HEK293T (cell line): ENCODE measurements around the gene MEP1A.

Experiments used
- BHLHE40 ChIP-seq: fragments of 450-650 bp; IDR thresholded peaks from 2 replicates; pipeline ENCODE4 v1.6.1; 2016; ENCODE audit warnings: mild to moderate bottlenecking, moderate library complexity, borderline replicate concordance
- FOXA1 ChIP-seq: fragments of 450-650 bp; IDR thresholded peaks from 2 replicates; pipeline ENCODE4 v1.6.1; 2016; ENCODE audit warnings: mild to moderate bottlenecking
- FOXM1 ChIP-seq: fragments of 450-650 bp; IDR thresholded peaks from 2 replicates; pipeline ENCODE4 v1.6.1; 2017; ENCODE audit warnings: mild to moderate bottlenecking, borderline replicate concordance
- HDGF ChIP-seq: fragments of 450-650 bp; IDR thresholded peaks from 2 replicates; pipeline ENCODE4 v1.6.1; 2017; ENCODE audit warnings: antibody characterized with exemption, borderline replicate concordance
- PKNOX1 ChIP-seq: fragments of 450-650 bp; IDR thresholded peaks from 2 replicates; pipeline ENCODE4 v1.6.1; 2016
- SP1 ChIP-seq: fragments of 450-650 bp; IDR thresholded peaks from 2 replicates; pipeline ENCODE4 v1.6.1; 2017
- SUZ12 ChIP-seq: fragments of 450-650 bp; IDR thresholded peaks from 2 replicates; pipeline ENCODE4 v1.6.1; 2016; ENCODE audit warnings: mild to moderate bottlenecking
- ZNF384 ChIP-seq: fragments of 450-650 bp; IDR thresholded peaks from 2 replicates; pipeline ENCODE4 v1.6.1; 2016

DNA sequence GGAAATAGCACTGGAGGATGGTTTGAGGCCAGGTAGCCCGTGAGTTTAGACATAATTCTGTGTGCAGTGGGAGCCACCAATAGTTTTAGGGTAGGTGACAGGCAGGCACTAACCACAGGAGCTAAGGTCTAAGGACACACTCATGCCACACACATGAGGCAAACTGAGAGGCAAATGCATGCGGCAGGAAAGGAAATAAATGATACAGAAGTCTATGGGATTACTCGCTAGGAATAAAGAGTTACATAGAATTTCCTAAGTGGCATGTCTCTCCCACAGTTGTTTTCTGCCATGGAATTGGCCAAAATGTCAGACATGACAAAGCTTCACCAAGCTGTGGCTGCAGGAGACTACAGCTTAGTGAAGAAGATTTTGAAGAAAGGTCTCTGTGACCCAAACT, 41.5 kb upstream of the MEP1A start:
- no peak for TF ChIP-seq SP1
- TF ChIP-seq HDGF, result no peak
- no peak for TF ChIP-seq FOXM1
- no peak for TF ChIP-seq SUZ12
- no peak for TF ChIP-seq FOXA1
- no peak for TF ChIP-seq BHLHE40
- no peak for TF ChIP-seq PKNOX1
- no peak for TF ChIP-seq ZNF384
